ENCODE measurements around the gene CDH19.

Gene CDH19

GRCh38 chr18:66603941-66604627 lies at the start of gene CDH19:
Gene CDH19, minus strand, starts transcription at chr18:66604090. Its CDS starts 31,886 bp downstream, at chr18:66572204.
- DNase-seq (ENCODE audit: low spot score): no peak

GRCh38 chr18:66647671-66648070 lies 43.8 kb upstream of the CDH19 start:
- no peak for DNase-seq (ENCODE audit: low spot score)

GRCh38 chr18:66646609-66647008 lies 42.7 kb upstream of the CDH19 start:
- DNase-seq (ENCODE audit: low spot score): no peak

- DNase-seq (ENCODE audit: low spot score): no peak
Measured at GRCh38 chr18:66645983-66646382, 42.1 kb upstream of the CDH19 start.

GRCh38 chr18:66641056-66641455 lies 37.2 kb upstream of the CDH19 start:
- DNase-seq (ENCODE audit: low spot score): no peak

- no peak for DNase-seq (ENCODE audit: low spot score)
Measured at GRCh38 chr18:66640431-66640830, 36.5 kb upstream of the CDH19 start.

- no peak for DNase-seq (ENCODE audit: low spot score)
Measured at GRCh38 chr18:66638856-66639629, 35.2 kb upstream of the CDH19 start.

GRCh38 chr18:66635342-66635741 lies 31.5 kb upstream of the CDH19 start:
- DNase-seq (ENCODE audit: low spot score): no peak

GRCh38 chr18:66632756-66633155 lies 28.9 kb upstream of the CDH19 start:
- no peak for DNase-seq (ENCODE audit: low spot score)

- no peak for DNase-seq (ENCODE audit: low spot score)
Measured at GRCh38 chr18:66630831-66631230, 26.9 kb upstream of the CDH19 start.

GRCh38 chr18:66623821-66624220 lies 19.9 kb upstream of the CDH19 start:
- DNase-seq (ENCODE audit: low spot score): no peak

- DNase-seq (ENCODE audit: low spot score): no peak
Measured at GRCh38 chr18:66621816-66622576, 18.1 kb upstream of the CDH19 start.

- no peak for DNase-seq (ENCODE audit: low spot score)
Measured at GRCh38 chr18:66616523-66616983, 12.7 kb upstream of the CDH19 start.

GRCh38 chr18:66615176-66615575 lies 11.3 kb upstream of the CDH19 start:
- no peak for DNase-seq (ENCODE audit: low spot score)

- DNase-seq (ENCODE audit: low spot score): no peak
Measured at GRCh38 chr18:66607632-66608031, 3.7 kb upstream of the CDH19 start.

- no peak for DNase-seq (ENCODE audit: low spot score)
Measured at GRCh38 chr18:66601649-66602048, 2.2 kb downstream of the CDH19 start.

GRCh38 chr18:66599190-66599589 lies 4.7 kb downstream of the CDH19 start:
- DNase-seq (ENCODE audit: low spot score): no peak

- DNase-seq (ENCODE audit: low spot score): no peak
Measured at GRCh38 chr18:66587430-66587829, 16.5 kb downstream of the CDH19 start.

GRCh38 chr18:66582211-66582610 lies 21.7 kb downstream of the CDH19 start:
- no peak for DNase-seq (ENCODE audit: low spot score)

GRCh38 chr18:66575263-66575662 lies 28.6 kb downstream of the CDH19 start:
- DNase-seq (ENCODE audit: low spot score): no peak

GRCh38 chr18:66571845-66572244 lies 32.0 kb downstream of the CDH19 start:
- no peak for DNase-seq (ENCODE audit: low spot score)

GRCh38 chr18:66566616-66567015 lies 37.3 kb downstream of the CDH19 start:
- DNase-seq (ENCODE audit: low spot score): no peak

GRCh38 chr18:66564236-66564635 lies 39.7 kb downstream of the CDH19 start:
- DNase-seq (ENCODE audit: low spot score): no peak

All from AG08395 (cell line).